NCI-H524 (cell line): ENCODE data around the gene SLC41A1.
"Not testable (repeated sequence)": the region's sequence is repeated elsewhere in the genome, so short reads cannot be mapped to it uniquely, and the experiment has no call there.

Experiments
- DNase-seq, 2 experiments: peaks; one replicate each; lab custom pipeline; 2025; lab: John Stamatoyannopoulos, UW

SLC41A1 gene

GRCh38 chr1:205812878-205813754, at the start of gene SLC41A1:
SLC41A1 (minus strand) TSS chr1:205813198; CDS start chr1:205810441, 2,757 bp downstream.
- DNase-seq, result peak; percentile 75 to 86

DNA sequence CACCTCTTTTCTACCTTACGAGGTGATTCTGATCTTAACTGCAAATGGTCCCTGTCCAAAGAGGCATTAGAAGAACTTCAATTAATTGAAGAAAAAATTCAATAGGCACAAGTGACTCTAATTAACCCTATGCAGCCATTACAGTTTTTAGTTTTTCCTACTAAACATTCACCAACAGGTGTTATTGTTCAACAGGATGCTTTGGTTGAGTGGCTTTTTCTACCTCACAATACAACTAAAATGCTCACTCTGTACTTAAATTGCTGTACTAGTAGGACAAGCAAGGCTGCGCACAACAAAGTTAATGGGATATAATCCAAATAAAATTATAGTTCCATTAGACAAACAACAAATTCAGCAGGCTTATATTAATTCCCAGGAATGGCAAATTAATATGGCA, 48.5 kb upstream of the SLC41A1 start:
- DNase-seq, result no peak

GRCh38 chr1:205858141-205858961, 45.4 kb upstream of the SLC41A1 start:
- no peak for DNase-seq

DNA sequence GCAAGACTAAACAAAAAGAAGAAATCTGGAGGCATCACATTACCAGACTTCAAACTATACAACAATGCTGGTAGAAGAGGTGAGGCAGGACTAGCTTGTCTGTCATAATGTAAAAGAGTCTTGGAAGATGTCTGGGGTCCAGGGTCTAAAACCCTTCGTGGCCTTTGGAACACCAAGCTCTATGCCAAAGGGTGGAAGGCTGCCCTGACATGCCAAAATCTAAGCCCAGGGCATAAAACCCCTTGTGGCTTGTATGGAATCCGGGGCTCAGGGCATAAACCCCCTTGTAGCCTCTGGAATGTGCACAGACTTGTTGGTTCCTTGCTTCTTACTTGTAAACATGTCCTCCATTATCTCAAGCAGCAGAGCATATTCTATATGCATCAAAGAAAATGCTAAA, 44.5 kb upstream of the SLC41A1 start:
- DNase-seq, result not testable (repeated sequence)

DNA sequence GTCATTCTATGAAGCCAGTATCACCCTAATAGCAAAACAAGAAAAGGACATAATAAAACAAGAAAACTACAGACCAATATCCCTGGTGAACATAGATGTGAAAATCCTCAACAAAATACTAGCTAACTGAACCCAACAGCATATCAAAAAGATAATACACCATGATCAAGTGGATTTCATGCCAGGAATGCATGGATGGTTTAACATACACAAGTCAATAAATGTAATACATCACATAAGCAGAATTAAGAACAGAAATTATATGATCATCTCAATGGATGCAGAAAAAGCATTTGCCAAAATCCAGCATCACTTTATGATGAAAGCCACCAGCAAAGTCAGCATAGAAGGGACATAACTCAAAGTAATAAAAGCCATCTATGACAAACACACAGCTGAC, 43.4 kb upstream of the SLC41A1 start:
- DNase-seq, result no peak

DNA sequence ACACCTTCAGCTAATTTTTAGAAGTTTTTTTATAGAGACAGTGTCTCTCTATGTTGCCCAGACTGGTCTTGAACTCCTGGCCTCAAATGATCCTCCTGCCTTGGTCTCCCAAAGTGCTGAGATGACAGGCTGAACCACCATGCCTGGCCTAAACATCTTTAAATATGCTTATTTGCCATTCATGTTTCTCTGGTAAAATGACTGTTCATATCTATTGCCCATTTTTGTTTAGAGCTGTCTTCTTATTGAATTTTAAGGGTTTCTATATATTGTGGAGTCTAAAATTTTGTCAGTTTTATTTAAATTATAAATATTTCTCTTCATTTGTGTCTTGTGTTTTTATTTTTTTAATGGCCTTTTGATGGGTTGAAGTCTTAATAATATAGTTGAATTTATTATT, 40.0 kb upstream of the SLC41A1 start:
- DNase-seq, result no peak

DNA sequence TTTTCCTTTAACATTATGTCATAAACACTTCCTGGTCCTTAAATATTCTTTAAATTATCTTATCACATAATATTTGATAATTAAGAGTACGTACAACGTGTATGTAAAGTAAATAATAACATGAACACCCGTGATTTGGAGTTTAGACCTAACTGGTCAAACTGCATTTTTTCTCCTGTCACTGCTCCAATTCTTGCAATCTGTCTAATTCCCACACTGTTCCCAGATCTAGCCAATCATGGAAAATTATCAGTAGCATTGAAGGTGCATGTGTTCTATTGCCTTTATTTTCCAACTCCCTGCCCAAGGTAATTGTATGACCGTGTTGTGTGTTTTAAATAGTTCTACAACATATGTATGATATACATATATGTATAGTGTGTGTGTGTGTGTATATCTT, 39.0 kb upstream of the SLC41A1 start:
- DNase-seq, result no peak

GRCh38 chr1:205849619-205850355, 36.8 kb upstream of the SLC41A1 start, which contains the start of gene PM20D1:
PM20D1 (minus strand) TSS chr1:205850132; CDS start chr1:205850072, 60 bp downstream.
- peak; percentile 89 to 97 for DNase-seq

DNA sequence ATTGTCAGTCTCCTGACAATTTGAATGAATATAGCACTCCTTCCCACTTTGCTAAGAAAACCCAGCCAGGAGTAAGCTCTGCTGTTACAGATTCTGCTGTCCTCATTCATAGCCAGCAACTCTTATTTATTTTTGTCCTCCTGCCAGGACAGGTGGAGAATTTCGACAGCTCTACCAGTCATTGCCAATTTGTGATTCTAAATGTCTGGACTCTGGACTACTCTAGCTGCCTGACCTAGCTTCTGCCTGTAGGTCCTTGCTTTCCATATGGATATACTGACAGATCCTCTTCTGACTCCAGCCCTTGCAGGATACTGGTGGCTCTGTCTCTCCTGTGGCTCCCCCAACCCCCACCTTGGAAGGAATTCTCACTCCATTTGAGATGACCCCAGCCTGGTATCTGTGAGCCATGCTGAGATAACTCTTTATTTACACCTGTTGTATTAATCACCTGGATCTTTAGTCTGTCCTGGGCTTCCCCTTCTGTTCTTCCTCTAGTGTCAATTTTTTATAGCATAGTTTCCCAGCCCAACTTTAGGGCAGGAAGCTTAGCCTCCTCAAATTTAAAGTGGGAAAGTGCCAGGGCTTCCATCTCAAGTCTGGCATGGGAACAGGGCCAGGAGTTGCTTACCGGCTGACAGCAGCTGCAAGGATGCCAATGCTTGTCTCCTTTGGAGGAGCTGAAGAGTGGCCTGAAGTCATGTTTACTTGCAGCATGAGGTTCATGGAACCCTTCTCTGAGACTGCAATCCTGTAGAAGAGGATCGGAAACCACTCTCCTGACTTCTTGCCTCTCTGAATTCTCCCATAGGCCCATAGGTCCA, 30.2 kb upstream of the SLC41A1 start:
- DNase-seq, result no peak

DNA sequence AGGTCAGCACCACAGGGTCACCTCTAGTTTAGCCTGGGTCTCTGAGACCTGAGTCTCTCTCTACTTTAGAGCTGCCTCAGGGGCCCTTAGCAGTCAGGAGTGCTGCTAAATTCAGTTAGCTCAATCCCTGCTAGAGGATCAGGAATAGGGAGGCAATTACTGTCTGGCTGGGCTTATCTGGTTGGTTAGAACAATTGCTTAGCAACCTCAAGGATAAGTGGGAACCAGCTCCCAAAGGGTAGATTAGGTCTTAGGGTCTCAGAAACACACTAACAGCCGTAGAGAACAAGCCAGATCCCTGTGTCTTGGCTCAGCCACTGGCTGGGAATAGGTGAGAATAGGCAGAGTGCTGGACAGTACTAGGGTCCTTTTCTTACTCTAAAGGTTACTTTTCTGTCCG, 29.2 kb upstream of the SLC41A1 start:
- DNase-seq, result no peak

GRCh38 chr1:205840146-205840923, 27.3 kb upstream of the SLC41A1 start:
- DNase-seq, result no peak

DNA sequence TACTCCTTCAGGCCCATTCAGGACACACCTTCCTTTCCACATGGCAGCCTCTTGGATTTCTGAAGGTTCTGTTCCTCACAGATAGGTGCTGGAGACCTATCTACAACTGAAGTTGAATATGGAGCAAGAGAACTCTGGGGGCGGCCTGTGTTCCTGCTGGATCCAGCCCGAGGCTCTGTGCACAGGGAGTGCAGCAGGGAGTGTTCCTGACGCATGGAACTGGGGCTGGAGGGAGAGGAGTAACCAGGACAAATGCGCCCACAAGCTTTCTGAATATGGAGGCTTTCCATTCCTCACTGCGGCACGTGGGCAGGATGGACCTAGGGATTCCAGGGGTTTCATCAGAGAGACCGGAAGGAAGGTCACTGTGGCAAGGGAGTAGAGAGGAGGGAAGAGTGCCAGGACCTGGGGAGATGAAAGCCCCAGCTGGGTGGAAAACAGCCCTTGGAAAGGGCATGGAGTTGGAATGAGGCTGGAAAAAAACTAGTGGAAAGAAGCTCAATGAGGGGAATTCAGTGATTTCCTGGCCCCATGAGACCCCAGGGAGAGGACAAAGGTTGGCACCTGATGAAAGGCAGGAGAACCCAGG, 24.5 kb upstream of the SLC41A1 start:
- no peak for DNase-seq

DNA sequence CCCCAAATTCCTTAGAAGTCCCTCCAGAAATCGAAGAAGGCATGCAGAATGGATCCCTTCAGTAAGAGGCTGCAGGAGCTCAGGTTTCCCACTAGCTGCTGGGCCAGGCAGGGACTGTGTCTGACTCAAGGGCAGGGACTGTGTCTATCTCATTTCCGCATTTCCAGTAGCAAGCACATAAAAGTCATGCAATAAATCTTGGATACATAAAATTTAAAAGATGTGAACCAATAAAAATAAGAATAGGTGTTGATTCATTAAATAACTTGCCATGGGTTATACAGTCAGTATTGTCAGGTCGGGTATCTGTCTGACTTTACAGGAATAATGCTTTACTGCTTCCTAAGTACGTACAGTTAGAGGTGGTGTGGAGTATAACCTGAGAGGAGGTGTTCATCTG, 21.8 kb upstream of the SLC41A1 start:
- DNase-seq, result no peak

DNA sequence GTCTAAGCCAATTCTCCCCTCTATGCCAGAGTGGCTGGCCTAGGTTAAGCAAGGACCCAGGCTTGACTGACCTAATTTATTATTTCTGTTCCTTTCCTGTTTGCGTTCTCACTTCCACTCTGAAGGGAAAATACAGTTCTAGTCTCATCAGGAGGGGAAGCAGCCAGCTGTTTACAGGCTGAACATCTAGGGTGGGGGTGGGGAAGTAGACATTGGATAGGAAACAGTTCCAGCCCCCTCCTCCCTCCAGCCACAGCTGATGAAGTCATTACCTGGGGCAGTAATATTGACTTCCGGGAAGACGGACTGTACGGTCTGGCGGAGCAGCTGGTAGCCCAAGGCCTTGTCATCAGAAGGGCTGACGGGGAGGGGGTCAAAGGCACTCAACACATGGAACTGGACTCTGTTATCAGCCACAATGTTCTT, 19.3 kb upstream of the SLC41A1 start:
- no peak for DNase-seq

- DNase-seq, result peak; percentile 45 to 65
Observed at GRCh38 chr1:205827623-205828022, 14.6 kb upstream of the SLC41A1 start.

GRCh38 chr1:205826995-205827394, 14.0 kb upstream of the SLC41A1 start:
- DNase-seq, result no peak

DNA sequence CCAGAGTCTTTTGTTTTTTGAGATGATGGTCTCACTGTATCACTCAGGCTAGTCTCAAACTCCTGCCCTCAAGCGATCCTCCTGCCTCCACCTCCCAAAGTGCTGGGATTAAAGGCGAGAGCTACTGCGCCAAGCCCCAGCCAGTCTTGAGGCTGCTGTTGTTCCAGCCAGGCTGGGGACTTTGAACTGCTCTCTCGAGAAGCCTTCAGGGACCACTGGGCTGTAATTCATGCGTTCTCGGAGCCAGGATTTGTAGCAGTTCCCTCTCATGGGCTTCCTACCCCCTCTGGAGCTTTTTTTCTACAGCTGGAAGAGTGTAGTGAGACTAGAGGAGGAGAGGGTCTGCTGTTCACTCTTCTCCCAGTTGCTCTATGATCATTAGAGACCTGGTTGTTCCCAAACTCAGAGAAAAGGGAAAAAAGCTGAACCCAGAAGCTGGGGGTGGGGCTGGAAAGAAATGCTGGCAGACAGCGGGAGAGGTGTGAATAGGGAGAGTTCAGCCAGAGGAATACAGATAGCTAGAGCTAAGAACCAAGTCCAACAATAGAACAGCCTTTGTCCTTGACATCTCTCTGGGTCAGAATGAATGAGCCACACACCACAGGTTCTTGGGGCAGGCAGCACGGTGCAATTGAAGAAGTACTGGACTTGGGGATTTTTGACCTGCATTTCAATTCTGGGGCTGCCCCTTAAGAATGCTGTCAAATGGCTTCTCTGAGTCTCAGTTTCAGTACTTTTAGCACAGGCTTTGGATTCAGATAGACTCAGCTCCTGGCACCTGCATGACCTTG, 13.2 kb upstream of the SLC41A1 start:
- DNase-seq, result no peak

DNA sequence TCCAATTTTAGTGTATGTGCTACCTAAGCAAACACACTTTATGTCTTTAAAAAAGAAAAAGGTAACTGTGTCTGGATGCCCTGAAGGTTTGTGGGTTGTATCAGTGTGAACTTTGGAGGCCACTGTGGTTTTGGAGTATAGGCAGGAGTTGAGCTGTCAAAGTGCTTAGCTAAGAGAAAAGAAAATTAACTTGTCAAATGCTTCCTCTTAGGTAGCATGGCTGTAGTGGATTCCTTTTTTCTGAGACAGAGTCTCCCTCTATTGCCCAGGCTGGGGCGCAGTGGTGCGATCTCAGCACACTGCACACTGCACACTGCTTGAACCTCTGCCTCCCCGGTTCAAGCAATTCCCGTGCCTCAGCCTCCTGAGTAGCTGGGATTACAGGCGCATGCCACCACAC, 11.2 kb upstream of the SLC41A1 start:
- DNase-seq, result no peak

DNA sequence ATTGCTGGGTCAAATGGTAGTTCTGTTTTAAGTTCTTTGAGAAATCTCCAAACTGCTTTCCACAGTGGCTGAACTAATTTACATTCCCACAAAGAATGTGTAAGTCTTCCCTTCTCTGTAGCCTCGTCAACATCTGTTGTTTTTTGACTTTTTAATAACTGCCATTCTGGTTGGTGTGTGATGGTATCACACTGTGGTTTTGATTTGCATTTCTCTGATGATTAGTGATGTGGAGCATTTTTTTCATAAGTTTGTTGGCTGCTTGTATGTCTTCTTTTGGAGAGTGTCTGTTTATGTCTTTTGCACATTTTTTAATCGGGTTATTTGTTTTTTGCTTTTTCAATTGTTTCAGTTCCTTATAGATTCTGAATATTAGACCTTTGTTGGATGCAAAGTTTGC, 10.3 kb upstream of the SLC41A1 start:
- DNase-seq, result not testable (repeated sequence)
